Islet precursor cell (in vitro differentiated cells): Measurements from ENCODE around the gene R3HDML.

Source experiments
- DNase-seq: peaks from one replicate; pipeline ENCODE4 v3.0.0-alpha.2; 2018

The R3HDML gene

DNA sequence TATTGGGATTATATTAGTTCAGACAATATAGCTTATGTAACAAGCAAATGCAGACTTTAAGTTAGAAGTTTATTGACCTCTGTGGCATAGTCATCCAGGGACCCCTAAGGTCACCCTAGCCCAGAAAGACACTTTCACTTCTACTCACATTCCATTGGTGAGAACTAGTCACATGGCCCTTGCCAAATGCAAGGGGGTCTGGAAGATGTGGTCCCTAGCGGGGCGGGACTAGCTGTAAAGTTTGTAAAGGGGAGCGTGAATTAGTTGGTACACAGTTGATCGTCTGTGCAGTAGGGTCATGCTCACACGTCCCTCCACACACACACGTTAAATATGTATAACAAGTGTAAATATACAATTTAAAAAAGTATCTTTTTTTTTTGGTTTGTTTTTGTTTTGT is 27.9 kb downstream of the R3HDML start:
- no peak for DNase-seq

DNA sequence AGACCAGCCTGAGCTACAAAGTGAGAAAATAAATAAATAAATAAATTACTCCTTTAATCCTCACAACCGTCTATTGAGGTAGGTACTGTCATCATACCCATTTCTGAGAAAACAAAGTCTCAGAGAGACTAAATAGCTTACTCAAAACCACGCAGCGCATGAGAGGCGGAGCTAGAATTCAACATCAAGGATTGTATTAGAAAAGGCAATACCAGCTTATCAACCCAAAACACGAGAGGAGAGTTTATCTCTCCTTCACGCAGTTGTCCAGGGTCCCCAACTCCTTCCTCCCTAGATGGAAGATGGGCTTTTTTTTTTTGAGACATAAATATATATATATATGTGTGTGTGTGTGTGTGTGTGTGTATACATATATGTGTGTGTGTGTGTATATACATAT is 30.9 kb downstream of the R3HDML start:
- DNase-seq, result no peak

DNA sequence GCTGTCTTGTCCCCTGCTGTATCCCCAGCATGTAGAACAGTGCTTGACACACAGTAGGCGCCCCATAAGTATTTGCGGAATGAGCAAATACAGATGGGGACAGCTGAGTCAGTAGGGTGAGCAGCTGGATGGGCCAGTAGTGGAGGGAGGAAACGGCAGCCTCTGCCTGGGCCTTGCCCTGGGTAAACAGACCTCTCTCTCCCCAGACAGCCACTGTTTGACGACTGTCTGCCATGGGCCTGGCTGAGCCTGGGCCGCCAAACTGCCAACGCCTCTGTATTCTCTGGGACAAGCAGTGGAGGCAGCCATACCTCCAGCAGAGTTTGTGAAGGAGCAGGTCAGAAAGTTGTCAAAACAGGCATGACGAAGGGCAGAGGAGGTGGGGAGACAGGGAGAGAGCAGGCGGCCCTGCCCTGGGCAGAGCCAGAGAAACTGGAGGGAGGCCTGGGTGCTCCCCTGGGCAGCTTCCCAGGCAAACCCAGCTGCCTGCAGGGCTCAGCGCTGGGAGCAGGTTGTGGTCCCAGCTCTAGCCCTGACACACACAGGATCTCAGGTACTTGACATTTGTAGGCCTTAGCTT is 33.9 kb downstream of the R3HDML start:
- peak; percentile 68 for DNase-seq

DNA sequence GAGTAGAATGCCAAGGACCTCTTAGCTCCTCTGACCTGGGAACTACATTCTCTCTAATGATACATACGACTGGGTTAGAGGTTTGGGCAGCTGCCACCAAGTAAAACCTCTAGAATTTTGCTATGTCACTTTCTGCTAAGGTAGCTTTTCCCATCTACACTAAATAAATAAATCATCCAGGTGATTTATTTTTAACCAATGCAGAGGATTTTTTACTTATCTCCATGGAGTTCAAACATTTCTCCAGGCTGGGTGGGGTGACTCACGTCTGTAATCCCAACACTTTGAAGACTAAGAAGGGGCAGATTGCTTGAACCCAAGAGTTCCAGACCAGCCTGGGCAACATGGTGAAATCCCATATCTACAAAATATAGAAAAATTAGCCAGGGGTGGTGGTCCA is 45.8 kb downstream of the R3HDML start:
- no peak for DNase-seq

DNA sequence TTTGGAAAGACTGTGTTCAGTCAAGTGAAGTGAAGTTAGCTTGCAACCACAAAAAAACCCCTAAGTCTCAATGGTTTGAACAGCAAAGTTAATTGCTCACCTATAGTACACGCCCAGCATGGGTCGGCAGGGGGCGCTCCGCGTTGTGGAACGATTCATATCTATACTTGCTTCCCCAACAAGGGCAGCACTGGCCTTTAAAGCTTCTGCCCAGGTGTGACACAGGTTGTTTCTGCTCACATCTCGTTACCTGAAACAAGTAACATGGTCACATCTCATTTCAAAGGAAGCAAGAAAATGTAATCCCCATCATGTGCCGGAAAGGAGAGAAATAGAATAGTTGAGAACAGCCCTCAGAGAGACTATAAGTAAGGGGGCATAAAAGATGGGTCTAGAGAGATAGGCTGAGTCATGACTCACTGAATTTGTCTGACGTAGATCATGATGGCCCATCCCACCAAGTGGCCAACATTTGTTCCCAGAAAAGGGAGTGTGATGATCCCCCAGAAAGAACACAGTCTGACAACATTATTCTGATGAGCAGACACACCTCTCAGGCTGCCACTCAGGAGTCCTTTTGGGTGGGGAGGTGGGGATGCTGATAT is 47.7 kb downstream of the R3HDML start:
- peak; percentile 84 for DNase-seq

DNA sequence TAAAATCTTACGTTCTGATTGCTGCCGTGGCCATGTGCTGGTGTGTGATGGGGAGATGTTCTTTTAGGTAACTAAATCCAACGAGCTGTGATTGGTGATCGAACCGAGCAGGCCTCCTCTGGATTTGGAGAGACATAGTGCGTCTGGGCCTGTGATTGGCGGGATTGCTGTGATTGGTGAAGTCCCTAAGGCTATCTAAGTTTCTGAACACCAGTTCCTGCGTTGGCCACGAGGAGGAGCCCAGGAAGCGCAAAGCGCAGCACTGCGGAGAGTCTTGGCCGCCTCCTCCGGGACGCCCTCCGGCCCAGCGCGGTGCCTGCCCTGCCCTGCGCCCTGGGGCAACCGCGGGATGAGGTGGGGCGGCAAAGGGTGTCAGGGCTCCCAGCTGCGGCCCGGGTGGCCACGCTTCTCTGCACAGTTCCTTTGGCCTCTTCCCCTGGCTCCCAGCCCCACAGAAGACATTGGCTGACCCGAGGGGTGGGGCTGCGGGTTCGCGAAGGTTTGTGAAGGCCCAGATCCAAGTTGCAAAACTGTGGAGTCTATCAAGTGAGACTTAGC is 51.7 kb downstream of the R3HDML start:
- peak; percentile 94 for DNase-seq

DNA sequence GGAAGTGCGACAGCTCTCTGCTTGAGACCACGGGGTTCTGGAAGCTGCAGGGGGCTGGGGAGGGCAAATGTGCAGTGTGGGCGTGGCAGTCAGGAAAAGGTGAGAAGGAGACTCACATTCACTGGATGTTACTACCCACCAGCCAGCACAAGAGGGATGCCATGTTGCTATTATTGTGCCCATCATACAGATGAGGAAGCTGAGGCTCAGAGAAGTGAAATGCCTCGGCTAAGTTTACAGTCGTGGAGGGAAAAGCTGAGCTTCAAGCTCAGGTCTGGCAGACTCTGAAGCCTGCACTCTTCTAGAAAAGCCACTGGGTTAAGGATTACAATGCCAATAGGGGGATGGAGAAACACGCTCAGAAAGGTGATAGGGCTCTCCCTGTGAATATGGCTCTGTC is 53.0 kb downstream of the R3HDML start:
- DNase-seq, result no peak

DNA sequence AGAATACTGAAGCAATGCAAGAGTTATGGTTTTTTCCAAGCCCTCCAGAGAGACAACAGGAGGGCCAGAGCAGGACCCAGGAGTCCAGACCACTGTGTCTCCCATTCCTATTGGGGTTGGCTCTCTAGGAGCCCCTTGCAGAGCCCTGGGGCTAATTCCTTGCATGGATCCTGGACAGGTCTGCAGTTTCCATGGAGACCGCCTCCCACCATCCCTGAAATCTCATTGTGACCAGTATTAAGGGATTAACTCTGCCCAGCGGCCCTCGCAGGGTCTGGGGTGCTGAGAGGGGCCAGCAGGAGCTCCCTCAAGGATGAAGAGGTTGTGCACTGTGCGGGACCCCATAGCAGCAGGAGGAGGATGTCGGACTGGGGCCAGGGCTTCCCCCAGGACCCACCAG is 53.4 kb downstream of the R3HDML start:
- no peak for DNase-seq

DNA sequence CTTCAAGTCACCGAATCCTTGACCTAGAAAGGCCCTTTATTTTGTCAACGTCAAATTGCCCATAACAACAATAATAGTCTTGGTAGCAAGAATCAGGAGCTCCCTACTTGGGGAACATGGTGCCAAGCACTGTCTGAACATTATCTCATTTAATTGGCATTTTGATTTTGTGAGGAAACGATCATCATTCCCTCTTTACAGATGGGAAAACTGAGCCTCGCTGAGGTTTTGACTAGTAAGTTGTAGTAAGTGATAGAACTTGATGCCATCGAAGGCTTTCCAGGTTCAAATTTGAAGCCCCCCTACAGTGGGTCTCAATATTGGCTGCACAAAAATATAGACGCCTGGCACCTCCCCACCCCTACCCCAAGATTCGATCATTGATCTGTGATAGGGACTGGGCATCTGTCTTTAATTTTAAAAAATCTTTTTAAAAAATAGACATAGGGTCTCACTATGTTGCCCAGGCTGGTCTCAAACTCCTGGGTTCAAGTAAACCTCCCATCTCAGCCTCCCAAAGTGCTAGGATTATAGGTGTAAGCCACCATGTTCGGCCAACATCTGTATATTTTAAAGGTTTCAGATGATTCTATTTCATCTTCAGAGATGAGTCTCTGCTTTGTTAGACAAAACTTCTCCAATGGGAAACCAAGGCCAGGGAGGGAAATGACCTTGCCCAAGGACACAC is 55.4 kb downstream of the R3HDML start:
- DNase-seq, result no peak

DNA sequence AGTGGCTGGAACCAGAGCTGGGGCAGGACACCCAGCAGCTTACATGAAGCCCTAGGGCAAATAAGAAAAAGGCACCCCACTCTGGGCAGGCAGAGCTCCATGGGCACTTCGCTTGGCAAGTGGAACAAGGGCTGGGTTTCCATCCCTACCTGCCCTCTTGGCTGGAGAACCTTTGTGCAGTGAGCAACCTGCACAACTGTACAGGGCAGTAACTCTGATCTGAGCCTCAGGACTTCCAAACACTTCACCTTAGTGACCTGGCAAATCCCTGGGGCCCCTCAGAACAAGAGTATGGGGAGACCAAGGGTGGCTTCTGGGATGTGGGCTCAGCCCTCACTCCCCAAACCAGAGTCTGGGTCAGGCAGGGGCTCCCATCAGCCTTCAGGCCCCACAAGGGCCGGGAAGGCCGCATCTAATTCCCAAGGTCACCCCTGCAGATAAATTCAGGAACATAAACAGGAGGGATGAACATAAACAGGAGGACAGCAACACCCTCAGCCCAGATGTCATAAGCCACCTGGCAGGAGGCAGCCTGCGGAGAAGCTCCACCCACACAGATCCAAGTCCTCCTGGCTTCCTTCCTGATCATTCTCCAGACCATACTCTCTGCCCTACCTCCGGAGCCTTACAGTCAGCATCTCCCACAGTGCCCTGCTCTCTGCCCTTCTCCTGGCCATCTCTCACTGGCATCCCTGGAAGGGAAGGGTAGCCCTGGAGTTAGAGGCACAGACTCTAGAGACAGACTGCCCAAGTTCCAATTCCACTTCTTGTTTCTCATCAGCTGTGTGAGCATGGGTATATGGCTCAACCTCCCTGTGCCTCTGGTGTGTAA is 56.1 kb downstream of the R3HDML start:
- DNase-seq, result no peak

DNA sequence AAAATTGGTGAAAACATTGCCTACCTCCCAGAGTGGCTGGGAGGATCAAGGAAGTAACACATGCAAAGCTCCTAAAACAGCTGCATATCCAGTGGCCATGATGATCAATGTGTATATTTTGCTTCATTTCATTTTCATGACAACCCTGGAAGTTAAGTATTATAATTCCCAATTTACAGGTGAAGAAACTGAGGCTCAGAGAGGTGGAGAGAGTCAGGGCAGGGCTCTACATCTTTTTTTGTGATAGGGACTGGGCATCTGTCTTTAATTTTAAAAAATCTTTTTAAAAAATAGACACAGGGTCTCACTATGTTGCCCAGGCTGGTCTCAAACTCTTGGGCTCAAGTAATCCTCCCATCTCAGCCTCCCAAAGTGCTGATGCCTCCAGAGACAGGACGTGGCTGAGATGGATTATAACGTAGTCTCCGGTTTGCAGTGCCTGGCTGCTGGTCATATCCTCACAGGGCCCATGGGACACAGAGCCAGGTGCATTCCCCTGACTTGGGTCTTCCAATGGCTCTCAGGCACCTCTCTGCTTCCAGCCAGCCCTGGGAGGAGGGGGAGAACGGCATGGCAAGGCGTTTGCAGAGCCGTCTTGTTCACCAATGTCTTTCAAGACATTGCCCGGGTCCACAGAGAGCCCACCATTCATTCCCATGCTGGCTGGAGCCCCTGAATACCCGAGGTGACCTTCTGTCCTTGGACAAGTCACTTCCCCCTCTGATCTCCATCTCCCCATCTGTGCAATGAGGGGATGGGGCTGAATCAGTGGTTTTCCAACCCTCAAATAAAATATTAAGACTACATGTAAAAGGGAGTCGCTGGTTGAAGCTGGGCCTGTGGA is 57.0 kb downstream of the R3HDML start:
- DNase-seq, result no peak

DNA sequence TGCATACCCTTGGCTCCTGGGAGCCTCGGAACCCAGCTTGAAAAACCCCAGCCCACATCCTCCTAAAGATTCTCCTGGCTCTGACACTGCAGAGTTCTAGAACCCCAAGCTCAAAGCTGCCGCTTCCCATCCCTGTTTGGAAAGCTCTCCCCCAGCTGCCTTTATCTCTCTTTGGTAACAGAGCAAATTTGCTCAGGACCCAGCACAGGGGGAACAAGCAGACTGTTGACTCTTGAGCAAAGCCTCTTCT is 57.5 kb downstream of the R3HDML start:
- DNase-seq, result no peak

DNA sequence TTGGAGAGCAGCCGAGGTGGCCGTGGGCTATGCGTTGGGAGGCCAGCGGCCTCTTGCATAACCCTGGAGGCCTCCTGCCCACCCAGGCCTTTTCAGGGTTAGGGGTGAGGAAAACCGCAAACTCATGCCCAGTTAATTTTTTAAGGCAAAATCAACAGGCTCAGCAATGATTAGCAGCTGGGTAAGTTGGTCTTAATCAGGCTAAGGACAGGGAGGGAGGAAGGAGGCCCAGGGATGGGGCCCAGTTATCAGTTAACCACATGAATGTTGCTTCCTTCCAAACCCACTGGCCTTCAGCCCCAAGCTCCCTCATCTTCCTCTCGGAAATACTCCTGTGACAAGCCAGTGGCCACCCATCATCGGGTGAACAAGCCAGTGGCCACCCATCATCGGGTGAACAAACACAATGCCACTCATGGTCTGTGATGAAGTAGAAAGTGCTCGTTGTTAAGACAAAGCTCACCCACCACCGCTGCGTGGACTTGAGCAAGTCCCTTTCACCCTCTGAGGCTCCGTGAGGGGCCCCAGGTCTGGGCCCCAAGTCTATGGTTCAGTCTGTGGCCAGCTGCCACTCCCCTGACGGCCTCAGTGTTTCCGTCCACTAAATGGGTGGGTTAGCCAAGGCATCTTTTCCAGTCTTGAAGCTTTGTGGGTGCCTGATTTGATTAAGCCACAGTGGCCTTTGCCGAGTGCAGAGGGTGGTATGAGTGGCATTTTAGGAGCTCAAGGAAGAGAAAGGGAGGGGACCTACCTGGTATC is 58.0 kb downstream of the R3HDML start:
- no peak for DNase-seq

DNA sequence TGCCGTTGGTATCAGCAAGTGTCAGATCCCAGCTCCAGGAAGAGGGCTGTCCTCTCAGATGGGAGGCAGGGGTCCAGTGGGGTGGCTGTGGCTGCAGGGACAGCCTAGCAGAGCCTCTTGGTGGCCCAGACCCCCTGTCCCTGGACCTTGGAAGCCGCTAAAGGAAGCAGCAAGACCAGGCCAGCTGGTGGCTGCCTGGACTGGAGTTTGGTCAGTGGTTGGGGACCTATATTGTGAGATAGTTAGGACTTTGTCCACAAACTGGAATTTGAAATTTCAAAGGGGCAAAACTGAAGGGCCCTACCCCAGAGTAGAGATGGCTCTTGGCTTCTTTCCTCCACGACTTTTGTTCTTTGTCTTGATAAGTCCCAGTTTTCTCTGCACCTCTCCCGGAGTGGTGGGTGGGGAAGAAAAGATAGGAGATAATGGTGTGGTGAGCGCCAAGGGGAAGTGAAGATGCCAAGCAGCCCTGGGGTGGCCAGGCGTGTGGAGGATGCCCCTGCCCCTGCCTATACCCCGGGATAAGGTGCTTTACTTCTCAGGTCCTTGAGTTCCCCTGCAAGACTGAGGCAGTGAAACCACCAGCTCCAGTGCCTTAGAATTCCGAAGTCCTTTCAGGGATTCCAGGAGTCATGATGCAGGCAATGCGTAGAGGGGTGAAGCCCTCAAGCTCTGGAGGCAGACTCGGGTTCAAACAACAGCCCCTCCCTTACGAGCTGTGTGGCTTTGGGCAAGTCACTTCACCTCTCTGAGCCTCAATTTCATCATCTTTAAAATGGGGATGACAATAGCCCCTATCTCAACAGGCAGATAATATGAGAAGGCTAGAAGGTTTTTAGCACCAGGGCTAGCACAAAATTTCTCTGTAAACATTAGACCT is 58.9 kb downstream of the R3HDML start:
- no peak for DNase-seq

DNA sequence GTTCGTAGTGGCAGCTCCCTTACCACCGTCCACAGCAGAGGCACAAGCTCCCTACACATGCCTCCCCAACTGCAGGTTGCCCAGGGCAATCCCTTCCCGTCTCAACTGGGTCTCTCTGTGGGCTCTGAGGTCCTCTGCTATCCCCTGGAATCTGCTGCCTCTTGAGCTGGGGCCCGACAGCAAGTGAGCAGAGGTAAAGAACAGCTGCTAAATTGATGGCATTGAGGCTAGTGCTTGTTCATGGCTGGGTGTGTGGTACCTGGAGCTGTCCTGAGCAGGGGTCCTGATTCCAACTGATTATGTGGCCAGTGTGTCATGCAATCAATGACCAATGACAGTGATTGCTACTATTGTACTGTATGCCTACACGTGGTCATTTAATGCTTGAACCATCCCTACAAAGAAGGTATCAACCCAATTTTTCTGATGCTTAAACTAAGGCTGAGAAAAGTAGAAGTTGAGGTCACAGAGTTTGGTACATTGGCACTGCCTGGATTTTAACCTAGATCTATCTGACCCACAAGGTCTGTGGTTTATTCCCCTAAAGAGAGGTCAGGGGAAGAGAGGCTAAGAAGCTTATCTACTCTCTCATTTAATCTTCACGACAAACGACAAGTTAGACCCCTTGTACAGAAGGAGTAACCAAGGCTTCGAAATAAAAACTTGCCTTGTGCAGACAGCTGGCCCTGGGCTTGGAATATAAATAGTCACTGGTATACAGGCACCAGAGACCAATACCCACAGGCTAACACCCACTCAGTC is 59.7 kb downstream of the R3HDML start:
- DNase-seq, result no peak

DNA sequence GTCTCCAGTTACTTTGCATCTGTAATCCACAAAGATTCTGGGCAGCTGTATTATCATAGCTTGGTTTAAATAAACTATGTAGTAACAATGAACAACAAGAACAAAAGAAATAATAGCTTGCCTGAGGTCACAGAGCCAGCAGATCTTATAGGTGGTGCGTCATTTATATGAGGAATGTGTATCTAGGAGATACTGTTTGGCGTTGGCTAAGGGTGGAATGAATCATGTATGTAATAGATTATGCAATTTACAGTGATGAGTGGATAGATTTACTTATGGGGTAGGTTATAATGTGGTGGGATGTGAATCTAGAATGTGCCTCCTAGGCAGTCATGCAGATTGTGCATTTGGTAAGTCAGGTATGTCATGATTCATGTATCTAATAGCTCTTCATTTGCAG is 61.5 kb downstream of the R3HDML start:
- no peak for DNase-seq

DNA sequence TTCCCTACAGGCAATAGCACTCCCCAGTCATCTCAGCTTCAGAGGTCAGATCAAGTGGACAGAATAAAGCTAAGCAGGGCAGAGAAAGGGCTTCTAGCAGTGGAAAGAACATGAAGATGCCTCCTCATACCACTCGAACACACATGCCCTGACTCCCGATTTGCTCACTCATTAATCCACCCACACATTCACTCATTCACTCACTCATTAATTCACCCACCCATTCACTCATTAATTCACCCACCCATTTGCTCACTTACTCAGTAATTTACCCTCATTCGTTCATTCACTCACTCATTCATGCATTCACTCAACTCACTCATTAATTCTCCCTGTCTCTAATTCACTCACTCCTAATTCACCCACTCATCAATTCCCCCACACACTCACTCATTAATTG is 62.6 kb downstream of the R3HDML start:
- no peak for DNase-seq

DNA sequence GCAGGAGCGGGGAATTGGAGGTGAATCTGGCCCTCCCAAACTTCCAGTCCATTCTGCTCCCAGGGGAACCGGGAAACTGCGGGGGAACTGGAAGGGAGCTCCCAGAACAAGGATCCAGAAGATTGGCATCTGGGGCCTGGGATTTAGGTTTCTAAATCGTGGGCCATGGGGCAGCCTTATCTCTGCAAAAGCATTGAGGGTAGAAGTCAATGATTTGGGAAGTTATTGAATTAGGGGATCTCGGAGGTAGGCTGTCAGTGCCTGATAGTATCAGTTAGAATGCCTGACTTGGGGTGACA is 63.8 kb downstream of the R3HDML start:
- no peak for DNase-seq
